Umbilical cord (tissue), 2 donors: ENCODE measurements around the gene ZNF44. TPM values are rescaled to one million over a fixed set of nuclear protein-coding genes. Genes with fewer than 3 reads are reported as not detected.
"Not testable (repeated sequence)": the region's sequence is repeated elsewhere in the genome, so short reads cannot be mapped to it uniquely, and the experiment has no call there.

ENCODE experiments used
- DNase-seq: peaks from one replicate; pipeline ENCODE4 v3.0.0-alpha.2; 2015; ENCODE audit warnings: low spot score
- total RNA-seq: library from RNA; depleted of rRNA; stranded (reverse); fragments of >200 nt; gene quantifications from one replicate; pipeline ENCODE4 v1.2.3, GENCODE V29; 2014; ENCODE audit warnings: low replicate concordance; ENCODE audit not compliant: insufficient read depth

ZNF44 gene
- 11.1 TPM for total RNA-seq

DNA sequence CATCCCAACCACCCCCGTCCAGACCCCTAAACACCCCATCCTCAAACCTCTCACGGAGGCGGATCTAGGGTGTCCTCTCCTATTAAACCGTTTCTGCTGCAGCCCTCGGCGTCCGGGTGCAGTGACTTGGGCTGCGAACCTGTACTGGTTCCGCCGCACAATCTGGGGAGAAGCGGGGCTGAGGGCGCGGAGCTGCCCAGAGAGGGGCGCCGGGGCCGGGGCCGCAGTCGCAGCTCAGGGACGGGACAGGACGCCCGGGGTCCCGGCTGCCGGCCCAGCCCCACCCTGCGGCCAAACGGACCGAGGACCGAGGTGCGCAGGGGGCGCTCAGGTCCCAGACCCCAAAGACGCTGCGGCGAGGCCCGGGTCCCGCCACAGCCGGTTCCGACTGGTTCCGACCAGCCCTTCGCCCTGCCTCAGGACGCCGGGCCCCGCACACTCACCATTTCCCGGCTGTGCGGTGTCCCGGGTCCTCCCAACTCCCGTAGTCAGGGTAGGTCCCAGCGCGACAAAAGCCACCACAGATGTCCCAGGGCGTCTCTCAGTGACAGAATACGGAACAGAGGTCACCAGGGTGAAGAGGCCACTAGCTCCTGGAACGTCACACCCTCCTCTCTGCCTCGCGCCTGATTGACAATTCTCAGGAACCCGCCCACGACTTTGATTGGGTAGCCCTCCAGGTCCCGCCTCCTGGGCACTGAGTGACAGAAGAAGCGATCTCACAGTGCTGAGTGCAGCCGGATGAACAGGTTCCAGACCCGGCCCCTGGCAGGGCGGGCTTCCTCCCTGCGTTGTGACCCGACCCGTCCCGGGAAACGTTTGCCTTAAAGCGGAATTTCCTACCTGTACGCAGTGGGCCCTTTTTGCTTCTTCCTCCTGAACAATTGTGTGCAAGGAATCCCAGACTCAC, at the start of gene ZNF44:
Gene ZNF44, minus strand, starts transcription at position 635 of the 910 bp plus-strand sequence. Its CDS starts 189 bp downstream, at position 446.
- peak; percentile 99 for DNase-seq

DNA sequence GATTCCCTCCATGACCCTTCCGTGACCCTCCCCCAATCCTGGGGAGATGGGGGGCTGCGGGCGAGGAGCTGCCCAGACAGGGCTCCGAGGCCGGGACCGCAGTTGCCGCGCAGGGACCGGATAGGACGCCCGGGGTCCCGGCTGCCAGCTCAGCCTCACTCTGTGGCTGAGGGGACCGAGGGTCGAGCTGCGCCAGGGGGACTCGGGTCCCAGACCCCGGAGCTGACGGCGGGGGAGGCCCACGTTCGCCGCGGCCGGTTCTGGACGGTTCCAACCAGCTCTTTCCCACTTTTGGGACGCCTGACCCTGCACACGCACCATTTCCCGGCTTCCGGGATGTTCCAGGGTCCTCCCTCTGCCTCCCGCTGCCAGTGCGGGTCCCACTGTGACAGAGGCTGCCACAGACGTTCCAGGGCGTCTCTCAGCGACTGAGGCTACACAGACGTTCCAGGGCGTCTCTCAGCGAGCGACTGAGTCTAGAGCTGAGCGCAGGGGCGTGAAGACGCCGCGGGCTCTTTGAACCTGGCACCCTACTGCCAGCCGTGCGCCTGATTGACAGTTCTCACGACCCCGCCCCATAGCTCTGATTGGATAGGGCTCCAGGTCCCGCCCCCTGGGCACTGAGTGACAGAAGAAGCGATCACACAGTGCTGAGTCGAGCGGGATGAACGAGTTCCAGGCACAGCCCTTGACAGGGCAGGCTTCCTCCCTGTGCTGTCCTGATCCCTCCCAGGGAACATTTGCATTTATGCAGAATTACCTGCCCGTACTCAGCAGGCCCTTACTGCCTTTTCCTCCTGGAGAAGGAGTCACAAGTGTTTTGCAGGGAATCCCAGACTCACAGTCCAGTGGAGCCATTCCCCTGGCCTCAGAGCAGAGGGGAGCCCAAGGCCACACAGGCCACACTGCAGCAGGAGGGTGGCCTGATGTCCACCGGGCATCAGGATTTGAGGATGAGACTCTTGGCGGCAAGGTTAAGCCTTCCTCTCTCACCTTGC, 38.8 kb upstream of the ZNF44 start, which contains the start of gene ZNF563:
Gene ZNF563, minus strand, starts transcription at position 472 of the 998 bp plus-strand sequence. Its CDS starts 151 bp downstream, at position 321.
- peak; percentile 99 for DNase-seq

DNA sequence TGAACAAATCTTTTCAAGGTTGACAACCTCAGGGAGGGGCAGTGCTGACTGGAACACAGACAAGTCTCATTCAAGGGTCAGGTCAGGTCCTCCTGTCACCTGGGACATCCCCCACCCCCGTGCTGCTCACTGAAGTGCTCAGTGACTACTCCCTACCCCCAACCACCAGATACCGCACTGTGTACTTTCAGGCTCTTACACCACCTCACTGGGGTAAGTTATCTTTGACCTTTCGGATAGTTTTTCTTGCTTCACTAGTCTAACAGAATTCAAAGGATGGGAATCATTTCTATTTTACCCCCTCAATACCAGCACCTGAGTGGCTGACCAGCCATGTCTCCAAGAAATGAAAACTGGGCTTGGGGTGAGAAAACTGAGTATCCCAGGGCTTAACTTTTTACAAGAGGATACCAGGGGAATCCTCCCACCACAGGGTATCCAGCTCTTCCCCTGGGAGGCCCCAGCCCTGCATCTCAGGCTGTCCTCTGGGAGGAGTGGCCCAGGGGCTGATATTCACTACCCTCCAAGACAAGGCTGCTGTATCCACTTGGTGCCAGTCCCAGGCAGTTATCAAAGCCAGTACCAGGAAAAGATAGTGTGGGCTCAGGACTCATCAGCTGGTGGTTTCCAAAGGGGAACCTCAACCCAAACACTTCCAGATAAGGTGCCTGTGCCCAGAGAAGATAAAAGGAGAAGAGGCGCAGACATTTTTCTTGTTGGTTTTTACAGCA, 36.7 kb upstream of the ZNF44 start:
- DNase-seq: no peak

DNA sequence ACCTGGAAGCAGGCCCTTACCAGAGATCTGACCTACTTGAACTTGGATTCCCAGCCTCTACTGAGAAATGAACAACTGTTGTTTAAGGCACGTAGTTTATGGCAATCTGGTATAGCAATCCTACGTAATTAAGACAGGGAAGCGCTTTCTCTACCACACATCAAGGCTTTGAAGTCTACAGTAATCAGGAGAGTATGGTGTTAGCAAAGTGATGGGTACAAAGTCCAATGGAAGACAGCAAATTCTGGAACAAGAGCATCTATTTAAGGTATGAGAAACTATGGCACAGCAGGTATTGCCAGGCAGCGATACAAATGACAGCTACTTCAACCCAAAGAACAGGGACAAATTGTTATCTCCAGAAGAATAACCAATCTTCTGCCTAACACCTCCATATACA, 35.7 kb upstream of the ZNF44 start:
- DNase-seq: no peak

DNA sequence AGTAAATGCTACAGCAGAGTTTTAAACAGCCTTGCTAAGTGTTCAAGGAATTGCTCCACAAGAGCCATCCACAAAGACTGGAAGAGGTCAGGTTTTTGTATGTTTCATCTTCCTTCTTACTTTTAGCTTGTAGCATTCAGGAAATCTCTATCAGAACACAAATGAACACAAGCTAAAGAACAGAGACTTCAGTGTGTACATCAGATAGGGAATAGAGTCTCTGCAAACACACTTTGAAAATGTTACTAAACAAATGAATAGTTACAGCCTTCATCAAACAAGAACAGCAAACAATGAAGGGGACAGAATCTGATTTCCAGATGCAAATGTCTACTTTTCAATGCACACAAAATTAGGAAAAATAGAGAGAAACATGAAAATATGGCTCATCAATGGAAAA, 31.0 kb upstream of the ZNF44 start:
- DNase-seq: no peak

DNA sequence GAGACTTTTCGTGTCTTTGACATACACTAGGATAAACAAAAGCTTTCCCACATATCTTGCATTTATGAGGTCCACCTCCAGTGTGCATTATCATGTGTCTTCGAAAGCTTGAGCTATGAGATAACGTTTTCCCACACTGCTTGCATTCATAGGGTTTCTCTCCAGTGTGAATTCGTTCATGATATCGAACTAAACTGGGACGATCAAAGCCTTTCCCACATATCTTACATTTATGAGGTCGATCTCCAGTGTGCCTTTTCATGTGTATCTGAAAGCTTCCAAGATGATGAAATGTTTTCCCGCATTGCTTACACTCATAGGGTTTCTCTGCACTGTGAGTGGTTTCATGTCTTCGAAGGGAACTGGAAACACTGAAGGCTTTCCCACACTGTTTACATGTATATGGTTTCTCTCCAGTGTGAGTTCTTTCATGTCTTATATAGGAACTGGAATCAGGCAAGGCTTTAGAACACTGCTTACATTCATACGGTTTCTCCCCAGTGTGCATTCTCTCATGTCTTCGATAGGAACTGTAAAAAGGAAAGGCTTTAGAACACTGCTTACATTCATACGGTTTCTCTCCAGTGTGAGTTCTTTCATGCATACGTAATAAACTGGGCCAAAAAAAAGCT, 24.2 kb upstream of the ZNF44 start:
- no peak for DNase-seq

DNA sequence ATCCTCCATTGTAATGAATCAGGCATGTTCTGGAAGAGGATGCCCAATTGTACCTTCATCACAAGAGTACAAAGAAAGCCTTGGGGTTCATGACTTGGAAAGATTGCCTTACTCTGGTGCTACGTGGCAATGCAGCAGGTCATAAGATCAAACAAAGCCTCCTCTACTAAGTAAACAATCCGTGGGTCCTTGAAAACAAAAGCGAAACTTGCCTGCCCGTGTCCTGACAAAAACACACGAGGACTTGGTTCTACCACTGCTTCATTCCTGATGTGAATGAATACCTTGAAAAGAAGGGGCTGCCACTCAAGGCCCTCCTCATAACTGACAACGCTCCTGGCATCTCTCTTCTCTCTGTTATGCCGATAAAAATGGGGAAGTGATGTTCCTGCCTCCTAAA, 19.9 kb upstream of the ZNF44 start:
- no peak for DNase-seq

DNA sequence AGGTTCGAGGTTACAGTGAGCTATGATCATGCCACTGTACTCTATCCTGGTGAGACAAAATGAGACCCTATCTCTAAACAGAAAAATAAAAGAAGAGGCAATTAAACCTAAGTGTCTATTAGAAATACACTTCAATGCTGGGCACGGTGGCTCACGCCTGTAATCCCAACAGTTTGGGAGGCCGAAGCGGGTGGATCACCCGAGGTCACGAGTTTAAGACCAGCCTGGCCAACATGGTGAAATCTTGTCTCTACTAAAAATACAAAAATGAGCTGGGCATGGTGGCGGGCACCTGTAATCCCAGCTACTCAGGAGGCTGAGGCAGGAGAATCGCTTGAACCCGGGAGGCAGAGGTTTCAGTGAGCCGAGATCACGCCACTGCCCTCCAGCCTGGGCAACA, 14.2 kb upstream of the ZNF44 start:
- not testable (repeated sequence) for DNase-seq

DNA sequence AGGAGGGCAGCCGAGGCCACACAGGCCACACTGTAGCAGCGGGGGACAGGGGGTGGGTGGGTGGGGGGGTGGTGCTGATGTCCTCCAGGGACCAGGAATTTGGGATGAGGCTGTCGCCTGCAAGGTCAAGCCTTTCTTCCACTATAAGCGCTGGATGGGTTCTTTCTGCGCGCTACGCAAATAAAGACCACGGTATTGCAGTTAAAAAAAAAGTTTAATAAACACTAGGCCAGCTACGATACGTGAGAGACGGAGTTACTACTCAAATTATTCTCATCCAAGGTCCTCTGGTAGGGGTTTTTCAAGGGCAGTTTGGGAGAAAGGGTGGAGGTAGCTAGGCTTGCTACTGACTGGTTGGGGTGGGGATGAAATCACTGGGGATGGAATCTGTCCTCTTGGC, 508 bp upstream of the ZNF44 start:
- DNase-seq: peak; percentile 2

DNA sequence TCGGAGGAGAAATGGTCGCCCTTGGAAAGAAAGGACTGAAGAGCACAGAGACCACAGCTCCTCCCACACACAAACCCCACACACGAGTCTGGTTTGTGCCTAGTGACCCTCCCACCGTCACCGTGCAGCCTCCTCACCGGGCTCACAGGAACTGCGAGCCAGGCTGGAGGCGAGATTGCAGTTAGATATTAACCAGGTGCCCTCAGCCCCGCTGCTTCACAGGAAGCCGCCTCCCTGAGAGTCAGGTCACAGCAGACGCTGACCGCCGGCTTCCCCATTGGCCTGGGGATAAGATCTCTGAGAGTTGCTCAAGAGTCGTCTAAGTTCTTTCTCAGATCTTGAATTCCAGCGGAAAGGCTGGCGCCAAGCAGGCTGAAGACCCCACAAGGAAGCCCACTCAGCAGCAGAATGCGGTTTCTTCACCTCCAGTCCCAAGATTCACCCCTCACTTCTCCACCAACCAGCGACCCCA, 870 bp downstream of the ZNF44 start:
- DNase-seq: peak; percentile 79

DNA sequence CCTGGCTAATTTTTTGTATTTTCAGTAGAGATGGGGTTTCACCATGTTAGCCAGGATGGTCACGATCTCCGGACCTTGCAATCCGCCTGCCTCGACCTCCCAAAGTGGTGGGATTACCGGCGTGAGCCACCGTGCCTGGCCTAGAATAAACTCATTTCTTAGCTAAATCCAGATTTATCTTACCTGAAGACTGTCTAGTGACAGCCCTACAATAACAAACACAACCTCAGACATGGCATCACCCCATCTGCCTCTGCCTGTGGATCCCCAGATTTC, 5.0 kb downstream of the ZNF44 start:
- DNase-seq: no peak

DNA sequence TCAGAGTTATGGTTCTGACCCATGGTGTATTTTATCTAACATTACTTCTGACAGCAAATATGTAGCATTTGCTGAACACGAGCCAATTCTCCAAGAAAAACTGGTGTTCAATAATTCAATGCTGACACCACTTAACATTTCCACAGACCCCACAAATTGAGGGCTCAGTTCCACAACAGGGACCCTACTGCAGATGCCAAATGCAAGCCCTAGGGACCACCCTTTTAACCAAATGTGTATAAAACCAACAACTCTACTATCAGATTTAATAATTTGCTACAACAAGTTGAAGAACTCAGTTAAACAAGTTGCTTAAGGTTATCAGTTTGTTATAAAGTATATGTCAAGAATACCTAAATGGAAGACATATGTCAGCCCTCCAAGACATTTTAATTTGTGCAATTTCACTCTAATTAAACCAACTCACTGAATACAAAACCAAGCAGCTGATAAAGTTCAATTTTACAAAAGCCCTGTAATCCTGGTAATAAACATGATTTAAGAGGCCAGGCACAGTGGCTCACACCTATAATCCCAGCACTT, 6.7 kb downstream of the ZNF44 start:
- no peak for DNase-seq

DNA sequence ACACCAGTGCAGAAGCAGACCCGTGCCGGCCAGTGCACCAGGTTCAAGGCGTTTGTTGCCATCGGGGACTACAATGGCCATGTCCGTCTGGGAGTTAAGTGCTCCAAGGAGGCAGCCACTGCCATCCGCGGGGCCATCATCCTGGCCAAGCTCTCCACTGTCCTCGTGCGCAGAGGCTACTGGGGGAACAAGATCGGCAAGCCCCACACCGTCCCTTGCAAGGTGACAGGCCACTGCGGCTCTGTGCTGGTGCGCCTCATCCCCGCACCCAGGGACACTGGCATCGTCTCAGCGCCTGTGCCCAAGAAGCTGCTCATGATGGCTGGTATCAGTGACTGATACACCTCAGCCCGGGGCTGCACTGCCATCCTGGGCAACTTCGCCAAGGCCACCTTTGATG, 10.1 kb downstream of the ZNF44 start:
- DNase-seq: no peak

DNA sequence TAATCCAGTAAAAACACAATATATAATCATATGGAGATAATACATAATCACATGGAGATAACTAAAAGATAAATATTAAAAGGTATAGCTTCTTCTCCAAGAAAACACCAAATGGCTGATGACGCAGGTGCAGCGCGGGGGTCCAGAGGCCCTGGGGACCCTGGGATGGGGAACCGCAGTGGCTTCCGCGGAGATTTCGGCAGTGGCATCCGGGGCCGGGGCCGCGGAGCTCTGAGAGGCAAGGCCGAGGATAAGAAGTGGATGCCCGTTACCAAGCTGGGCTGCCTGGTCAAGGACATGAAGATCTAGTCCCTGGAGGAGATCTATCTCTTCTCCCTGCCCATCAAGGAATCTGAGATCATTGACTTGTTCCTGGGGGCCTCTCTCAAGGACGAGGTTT, 10.5 kb downstream of the ZNF44 start:
- no peak for DNase-seq

DNA sequence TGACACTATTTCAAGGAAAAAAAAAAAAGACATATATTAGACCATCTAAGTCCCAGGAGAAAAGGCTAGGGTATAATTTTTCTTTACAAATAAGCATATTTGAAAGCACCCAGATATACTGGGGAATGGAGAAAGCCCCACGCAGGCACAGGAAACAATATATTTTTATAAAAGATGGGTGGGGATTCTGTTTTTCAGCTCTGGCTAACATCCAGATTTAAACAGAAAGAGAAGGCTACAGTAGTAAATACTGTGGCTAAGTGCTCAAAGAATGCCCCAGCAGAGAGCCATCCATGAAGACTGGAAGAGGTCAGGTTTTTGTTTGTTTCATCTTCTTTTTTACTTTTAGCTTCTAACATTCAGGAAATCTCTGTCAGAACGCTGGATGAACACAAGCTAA, 16.0 kb downstream of the ZNF44 start:
- DNase-seq: no peak

DNA sequence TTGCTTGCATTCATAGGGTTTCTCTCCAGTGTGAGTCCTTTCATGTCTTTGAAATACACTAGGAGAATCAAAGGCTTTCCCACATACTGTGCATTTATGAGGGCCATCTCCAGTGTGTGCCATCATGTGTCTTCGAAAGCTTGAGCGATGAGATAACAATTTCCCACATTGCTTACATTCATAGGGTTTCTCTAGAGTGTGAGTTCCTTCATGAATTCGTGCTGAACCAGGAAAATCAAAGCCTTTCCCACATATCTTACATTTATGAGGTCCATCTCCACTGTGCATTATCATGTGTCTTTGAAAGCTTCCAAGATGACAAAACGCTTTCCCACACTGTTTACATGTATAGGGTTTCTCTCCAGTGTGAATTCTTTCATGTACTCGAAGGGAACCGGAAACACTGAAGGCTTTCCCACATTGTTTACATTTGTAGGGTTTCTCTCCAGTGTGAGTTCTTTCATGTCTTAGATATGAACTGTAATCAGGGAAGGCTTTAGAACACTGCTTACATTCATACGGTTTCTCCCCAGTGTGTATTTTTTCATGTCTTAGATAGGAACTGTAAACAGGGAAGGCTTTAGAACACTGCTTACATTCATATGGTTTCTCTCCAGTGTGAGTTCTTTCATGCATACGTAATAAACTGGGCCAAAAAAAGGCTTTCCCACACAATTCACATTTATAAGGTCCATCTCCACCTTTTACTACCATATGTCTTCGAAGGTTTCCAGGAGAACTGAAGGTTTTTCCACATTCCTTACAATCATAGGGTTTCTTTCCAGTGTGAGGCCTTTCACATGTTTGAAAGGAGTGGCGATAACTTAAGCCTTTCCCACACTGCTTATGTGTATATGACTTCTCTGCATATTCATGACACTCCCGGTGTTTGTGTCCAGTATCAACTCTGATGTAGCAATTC, 21.4 kb downstream of the ZNF44 start:
- DNase-seq: no peak

DNA sequence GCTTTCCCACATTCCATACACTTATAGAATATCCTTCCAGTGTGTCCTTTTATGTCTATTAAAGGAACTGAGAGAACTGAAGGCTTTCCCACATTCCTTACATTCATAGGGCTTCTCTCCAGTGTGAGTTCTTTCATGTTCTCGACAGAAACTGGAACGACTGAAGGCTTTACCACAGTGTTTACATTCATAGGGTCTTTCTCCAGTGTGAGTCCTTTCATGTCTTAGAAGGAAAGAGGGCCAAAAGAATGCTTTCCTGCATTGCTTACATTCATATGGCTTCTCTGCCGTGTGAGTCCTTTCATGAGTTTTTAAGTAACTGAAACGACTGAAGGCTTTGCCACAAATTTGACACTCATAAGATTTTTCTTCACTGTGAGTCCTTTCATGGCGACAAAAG, 22.3 kb downstream of the ZNF44 start:
- DNase-seq: no peak

DNA sequence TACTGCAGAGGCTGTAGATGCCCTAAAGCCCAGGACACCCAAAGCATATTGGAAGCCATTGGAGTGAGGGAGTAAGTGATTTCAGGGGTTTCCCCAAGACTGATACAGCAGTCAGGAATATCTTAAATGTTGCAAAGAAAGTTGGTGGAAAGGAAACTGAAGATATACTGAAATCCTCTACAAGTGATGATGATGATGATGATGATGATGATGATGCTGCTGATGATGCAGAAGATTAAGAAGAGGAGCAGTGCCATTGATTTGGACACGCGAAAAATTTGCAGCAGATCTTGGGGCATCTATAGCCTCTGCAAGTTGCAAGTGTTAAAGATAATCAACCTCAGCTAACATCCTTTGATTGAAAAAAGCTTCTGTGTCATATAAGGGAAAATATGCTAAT, 23.8 kb downstream of the ZNF44 start:
- DNase-seq: no peak

DNA sequence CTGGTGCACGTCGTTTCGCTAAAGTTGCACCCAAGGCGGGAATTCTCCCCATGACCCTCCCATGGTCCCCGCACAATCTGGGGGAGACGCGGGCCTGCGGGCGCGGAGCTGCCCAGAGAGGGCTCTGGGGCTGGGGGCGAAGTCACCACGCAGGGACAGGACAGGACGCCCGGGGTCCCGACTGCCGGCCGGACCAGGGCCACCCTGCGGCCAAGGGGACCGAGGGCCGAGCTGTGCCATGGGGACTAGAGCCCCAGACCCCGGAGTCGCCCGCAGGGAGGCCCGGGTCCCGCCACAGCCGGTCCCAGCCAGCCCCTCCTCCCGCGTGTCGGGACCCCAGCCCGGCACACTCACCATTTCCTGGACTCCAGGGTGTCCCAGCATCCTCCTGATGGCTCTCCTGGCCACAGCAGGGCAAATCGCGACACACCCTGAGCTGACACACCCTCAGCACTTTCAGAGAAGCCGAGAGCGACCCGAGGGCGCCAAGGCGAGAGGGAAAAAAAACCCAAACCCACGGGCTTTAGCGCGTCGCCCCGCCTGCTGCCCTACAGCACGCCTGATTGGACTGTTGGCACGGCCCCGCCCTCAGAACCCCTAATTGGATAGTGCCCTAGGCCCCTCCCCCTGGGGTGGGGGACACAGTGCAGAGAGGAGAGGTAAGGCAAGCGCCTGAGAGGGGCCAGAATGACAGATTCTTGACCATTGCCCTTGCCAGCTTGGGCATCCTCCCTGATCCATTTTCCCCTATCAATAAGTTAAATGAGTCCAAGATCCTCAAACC, 28.6 kb downstream of the ZNF44 start:
- DNase-seq: no peak
